H1 (cell line): Measurements from ENCODE around the gene CRNN. TPM values are rescaled to one million over a fixed set of nuclear protein-coding genes. Genes with fewer than 3 reads are reported as not detected.

Experiments
- CTCF ChIA-PET: fragments of 300-600 bp; sonication (Branson Sonifier 250); formaldehyde crosslinking; loops from one replicate; lab custom pipeline; 2021; ENCODE audit not compliant: partially characterized antibody; lab: Charles Lee
- POLR2A ChIA-PET: fragments of 300-600 bp; sonication (Branson Sonifier 250); formaldehyde crosslinking; loops from one replicate; lab custom pipeline; 2021; ENCODE audit warnings: inconsistent platforms; ENCODE audit not compliant: partially characterized antibody; lab: Charles Lee
- DNase-seq, 2 experiments: peaks; one replicate each; pipeline versions ENCODE4 v3.0.0 to v3.0.0-alpha.2; 2010 to 2022; ENCODE audit warnings: low spot score in 2 of 2, low read depth in 1 of 2, mixed read lengths in 1 of 2
- FAIRE-seq: peaks from 2 replicates; lab custom pipeline; 2011; peaks lifted over from hg19 to GRCh38; lab: Jason Lieb, UNC
- H2AFZ ChIP-seq: 2 replicates; pipeline ENCODE4 v1.8.1; 2012; ENCODE audit warnings: low read length, inconsistent platforms
- H2AK5ac ChIP-seq: 2 replicates; pipeline ENCODE4 v1.6.1; 2013; ENCODE audit warnings: low read depth, low read length
- H2BK120ac ChIP-seq: replicated peaks from 2 replicates; pipeline ENCODE3; 2013; ENCODE audit warnings: low read depth, low read length, inconsistent platforms
- H2BK12ac ChIP-seq: 2 replicates; pipeline ENCODE4 v1.6.1; 2013; ENCODE audit warnings: low read depth, low read length
- H2BK15ac ChIP-seq: 2 replicates; pipeline ENCODE4 v1.6.1; 2013; ENCODE audit warnings: low read length
- H2BK20ac ChIP-seq: 2 replicates; pipeline ENCODE4 v1.6.1; 2013; ENCODE audit warnings: low read length
- H2BK5ac ChIP-seq: 2 replicates; pipeline ENCODE4 v1.6.1; 2013; ENCODE audit warnings: low read depth, low read length
- H3K14ac ChIP-seq: 2 replicates; pipeline ENCODE4 v1.6.1; 2013; ENCODE audit warnings: inconsistent platforms; ENCODE audit not compliant: insufficient read length
- H3K18ac ChIP-seq: 2 replicates; pipeline ENCODE4 v1.6.1; 2013; ENCODE audit warnings: low read length; ENCODE audit errors: extremely low read depth
- H3K23ac ChIP-seq: 2 replicates; pipeline ENCODE4 v1.6.1; 2013; ENCODE audit warnings: inconsistent platforms; ENCODE audit not compliant: insufficient read length
- H3K23me2 ChIP-seq: 2 replicates; pipeline ENCODE4 v1.6.1; 2013; ENCODE audit warnings: low read depth, low read length
- H3K27ac ChIP-seq: 2 replicates; pipeline ENCODE4 v1.6.1; 2011; ENCODE audit warnings: low read depth, low read length, inconsistent platforms
- H3K27me3 ChIP-seq, 4 experiments: replicated peaks in 1 of 4; 1 replicate in 1 of 4; 2 replicates in 3 of 4; pipeline versions ENCODE4 v1.6.1 to v1.8.1; 2011 to 2013; ENCODE audit warnings: low read length in 3 of 4, mild to moderate bottlenecking in 3 of 4, inconsistent platforms in 2 of 4, mixed read lengths in 2 of 4, moderate library complexity in 1 of 4; ENCODE audit not compliant: control insufficient read depth in 3 of 4, insufficient read depth in 3 of 4; ENCODE audit errors: extremely low read depth in 1 of 4
- H3K36me3 ChIP-seq, 4 experiments: 2 replicates each; pipeline versions ENCODE4 v1.6.1 to v1.8.1; 2011 to 2013; ENCODE audit warnings: mild to moderate bottlenecking in 4 of 4, low read length in 3 of 4, moderate library complexity in 2 of 4, control low read depth in 1 of 4, inconsistent platforms in 1 of 4; ENCODE audit not compliant: insufficient read depth in 4 of 4, control insufficient read depth in 2 of 4
- H3K4ac ChIP-seq: replicated peaks from 2 replicates; pipeline ENCODE3; 2013; ENCODE audit warnings: low read length, low read depth, mixed read lengths, inconsistent platforms; ENCODE audit not compliant: insufficient read length
- H3K4me1 ChIP-seq, 4 experiments: replicated peaks in 1 of 4; 1 replicate in 1 of 4; 2 replicates in 3 of 4; pipeline versions ENCODE4 v1.6.1 to v1.8.1; 2011 to 2013; ENCODE audit warnings: low read length in 3 of 4, inconsistent platforms in 2 of 4, mixed read lengths in 1 of 4; ENCODE audit not compliant: insufficient read depth in 4 of 4, control insufficient read depth in 3 of 4
- H3K4me2 ChIP-seq, 2 experiments: 2 replicates each; pipeline versions ENCODE4 v1.6.1 to v1.8.1; 2011 to 2013; ENCODE audit warnings: low read depth in 2 of 2, low read length in 2 of 2, control low read depth in 1 of 2, inconsistent platforms in 1 of 2, mild to moderate bottlenecking in 1 of 2; ENCODE audit not compliant: insufficient read depth in 1 of 2
- H3K4me3 ChIP-seq, 4 experiments: fragments of 200-600, 300-600 bp in 1 of 4; sonication (generic), shearing (Covaris generic), sonication (Bioruptor Twin) in 1 of 4; 2 replicates each; pipeline versions ENCODE4 v1.5.1 to v1.8.1; 2011 to 2016; ENCODE audit warnings: low read length in 4 of 4, low read depth in 3 of 4, control low read depth in 2 of 4, inconsistent platforms in 2 of 4, mild to moderate bottlenecking in 2 of 4, mixed read lengths in 1 of 4, moderate library complexity in 1 of 4; ENCODE audit not compliant: insufficient read depth in 2 of 4; ENCODE audit errors: extremely low read depth in 1 of 4
- H3K56ac ChIP-seq: replicated peaks from 2 replicates; pipeline ENCODE3; 2013; ENCODE audit warnings: low read depth, mild to moderate bottlenecking, mixed read lengths, low read length, inconsistent platforms; ENCODE audit not compliant: insufficient read length
- H3K79me1 ChIP-seq: 2 replicates; pipeline ENCODE4 v1.6.1; 2013; ENCODE audit warnings: low read depth, low read length, control low read depth
- H3K79me2 ChIP-seq, 2 experiments: 2 replicates each; pipeline versions ENCODE4 v1.6.1 to v1.8.1; 2012 to 2013; ENCODE audit warnings: low read length in 2 of 2, mild to moderate bottlenecking in 2 of 2, inconsistent platforms in 1 of 2; ENCODE audit not compliant: insufficient read depth in 2 of 2, control insufficient read depth in 1 of 2
- H3K9ac ChIP-seq, 4 experiments: replicated peaks in 1 of 4; 1 replicate in 1 of 4; 2 replicates in 3 of 4; pipeline versions ENCODE4 v1.6.1 to v1.8.1; 2011 to 2013; ENCODE audit warnings: low read depth in 3 of 4, low read length in 3 of 4, control low read depth in 2 of 4, mild to moderate bottlenecking in 2 of 4, moderate library complexity in 2 of 4, inconsistent platforms in 1 of 4; ENCODE audit errors: extremely low read depth in 1 of 4
- H3K9me3 ChIP-seq, 2 experiments: 2 replicates each; pipeline versions ENCODE4 v1.6.1 to v1.8.1; 2012 to 2013; ENCODE audit warnings: mild to moderate bottlenecking in 2 of 2, moderate library complexity in 2 of 2, control low read depth in 1 of 2, inconsistent platforms in 1 of 2, low read depth in 1 of 2, low read length in 1 of 2, mixed read lengths in 1 of 2; ENCODE audit not compliant: insufficient read depth in 2 of 2
- H4K20me1 ChIP-seq, 2 experiments: replicated peaks in 1 of 2; 2 replicates each; pipeline versions ENCODE3 to v1.8.1; 2011 to 2013; ENCODE audit warnings: inconsistent platforms in 2 of 2, low read length in 2 of 2, mild to moderate bottlenecking in 1 of 2; ENCODE audit not compliant: insufficient read depth in 2 of 2, control insufficient read depth in 1 of 2
- H4K5ac ChIP-seq: 2 replicates; pipeline ENCODE4 v1.6.1; 2013; ENCODE audit warnings: low read length, low read depth, mixed read lengths, inconsistent platforms; ENCODE audit not compliant: insufficient read length
- H4K8ac ChIP-seq: 2 replicates; pipeline ENCODE4 v1.8.0; 2013; ENCODE audit warnings: mild to moderate bottlenecking, moderate library complexity, low read length, inconsistent platforms; ENCODE audit not compliant: insufficient read depth; ENCODE audit errors: extremely low read depth
- H4K91ac ChIP-seq: replicated peaks from 2 replicates; pipeline ENCODE3; 2013; ENCODE audit warnings: low read length, mixed read lengths, inconsistent platforms; ENCODE audit not compliant: insufficient read length
- EGR1 ChIP-seq: IDR thresholded peaks from 2 replicates; pipeline ENCODE4 v1.6.1; 2011; ENCODE audit warnings: low read depth, low read length, borderline replicate concordance
- GTF2F1 ChIP-seq: IDR thresholded peaks from 2 replicates; pipeline ENCODE4 v1.6.1; 2012; ENCODE audit warnings: low read depth, low read length, improper control_type of control experiment, borderline replicate concordance
- KDM4A ChIP-seq: IDR thresholded peaks from one replicate; pipeline ENCODE4 v1.7.1; 2012; ENCODE audit warnings: low read depth, mild to moderate bottlenecking, moderate library complexity, low read length, inconsistent platforms; ENCODE audit not compliant: severe bottlenecking
- NRF1 ChIP-seq: IDR thresholded peaks from 2 replicates; pipeline ENCODE4 v1.6.1; 2011; ENCODE audit warnings: mild to moderate bottlenecking, low read depth, low read length, improper control_type of control experiment
- POLR2A ChIP-seq, 2 experiments: IDR thresholded peaks; 1 replicate in 1 of 2; 2 replicates in 1 of 2; pipeline ENCODE4 v1.6.1; 2011; ENCODE audit warnings: low read depth in 2 of 2, low read length in 2 of 2, mild to moderate bottlenecking in 2 of 2; ENCODE audit errors: control extremely low read depth in 1 of 2
- SIN3A ChIP-seq, 2 experiments: IDR thresholded peaks in 1 of 2; conservative IDR thresholded peaks in 1 of 2; 2 replicates each; pipeline ENCODE4 v1.6.1; 2011 to 2012; ENCODE audit warnings: low read length in 2 of 2, improper control_type of control experiment in 1 of 2, low read depth in 1 of 2, mild to moderate bottlenecking in 1 of 2
- SRF ChIP-seq: IDR thresholded peaks from 2 replicates; pipeline ENCODE4 v1.6.1; 2011; ENCODE audit warnings: mild to moderate bottlenecking, low read depth, low read length, moderate library complexity
- TAF1 ChIP-seq: IDR thresholded peaks from 2 replicates; pipeline ENCODE4 v1.6.1; 2011; ENCODE audit warnings: mild to moderate bottlenecking, low read depth, low read length
- WGBS, 2 experiments: shearing (Covaris generic) in 1 of 2; methylation state at CpG; one replicate each; pipeline versions ENCODE4 v1.1.6 to v1.1.7; 2013 to 2015; ENCODE audit warnings: low lambda C conversion rate in 2 of 2, mixed read lengths in 2 of 2, inconsistent platforms in 1 of 2, low coverage in 1 of 2, missing lambda C conversion rate in 1 of 2; ENCODE audit not compliant: insufficient replicate concordance in 2 of 2, insufficient coverage in 1 of 2, insufficient read length in 1 of 2; ENCODE audit errors: extremely low coverage in 1 of 2, missing lambda C conversion rate in 1 of 2; 5-methylcytosine and 5-hydroxymethylcytosine counted together
- long read RNA-seq, 2 experiments: library from RNA in 1 of 2; library from capped mRNA in 1 of 2; stranded (forward); transcript quantifications; one replicate each; pipeline ENCODE4 v2.0.0, GENCODE V29; 2021; ENCODE audit warnings: inconsistent platforms in 1 of 2
- polyA minus RNA-seq, 3 experiments: library from RNA; depleted of rRNA, polyadenylated mRNA; stranded (reverse); fragments of >200 nt; gene quantifications; 1 replicate in 2 of 3; 2 replicates in 1 of 3; pipeline ENCODE4 v1.2.3, GENCODE V29; 2011
- polyA plus RNA-seq, 7 experiments: library from polyadenylated mRNA; depleted of rRNA in 3 of 7; stranded (reverse) in 5 of 7; unstranded in 2 of 7; fragments of >200 nt in 5 of 7; fragments of 200-250 nt in 2 of 7; gene quantifications; 1 replicate in 5 of 7; 2 replicates in 1 of 7; 4 replicates in 1 of 7; pipeline versions ENCODE4 v1.2.1 to v1.2.3, GENCODE V29; 2011 to 2013; ENCODE audit warnings: missing spikeins in 2 of 7, mixed read lengths in 2 of 7
- total RNA-seq: library from RNA; stranded (reverse); fragmentation: NEBNext Ultra II Directional; extraction: Animal tissue kit (Norgen Biotek cat#: 25700); gene quantifications from 2 replicates; pipeline ENCODE4 v1.2.1, GENCODE V29; 2021

Gene CRNN
- total RNA-seq (not detected in 2 replicates), polyA plus RNA-seq (2011; rRNA removed) (not detected in 2 replicates), polyA minus RNA-seq (2011; rRNA and poly(A)+ RNA removed) (not detected in 2 replicates)
- polyA plus RNA-seq (2011; cell fraction: cytosol; rRNA removed), result not detected
- not detected for polyA plus RNA-seq (2011; cell fraction: nucleus; rRNA removed)
- not detected in 4 replicates for polyA plus RNA-seq (2012, experiment 1 of 2)
- polyA plus RNA-seq (2012, experiment 2 of 2), result not detected
- polyA plus RNA-seq (2013, experiment 1 of 2), result not detected
- not detected for polyA plus RNA-seq (2013, experiment 2 of 2)
- polyA minus RNA-seq (2011; cell fraction: cytosol; rRNA and poly(A)+ RNA removed), result not detected
- not detected for polyA minus RNA-seq (2011; cell fraction: nucleus; rRNA and poly(A)+ RNA removed)
- long read RNA-seq, experiment 1, result 0 reads
- long read RNA-seq, experiment 2, result 0 reads

- H3K36me3 ChIP-seq, result no peaks in the 10 kb centered on the region
- H2BK5ac ChIP-seq, result no peak within 1 kb of the TSS
- no peak within 1 kb of the TSS for H2BK120ac ChIP-seq
- no peak within 1 kb of the TSS for H3K23ac ChIP-seq
- TF ChIP-seq KDM4A (no peak), SRF (no peak), TAF1 (no peak), SIN3A (conservative IDR thresholded peaks at IDR 0.05 in 1 of 2, IDR thresholded peaks at IDR 0.05 in 1 of 2; ENCODE audit: low read depth in 1 of 2, low read length in 2 of 2) (no peak), NRF1 (no peak), POLR2A (IDR thresholded peaks at IDR 0.05; ENCODE audit: control extremely low read depth in 1 of 2, low read depth in 2 of 2, low read length in 2 of 2) (no peak), GTF2F1 (no peak), EGR1 (no peak)
- H3K27ac ChIP-seq, result no peak within 1 kb of the TSS
- H4K91ac ChIP-seq, result no peak within 1 kb of the TSS
- 68% methylated on average over 3 of the region's 3 CpGs; no CpG with 5 or more reads in 1 of the 2 experiments for WGBS, 2 experiments
- FAIRE-seq (no peak), DNase-seq (no peak)
- no peak within 1 kb of the TSS for H4K5ac ChIP-seq
- no peak within 1 kb of the TSS for H3K4me3 ChIP-seq
- no peak within 1 kb of the TSS for H2AK5ac ChIP-seq
- no peak within 1 kb of the TSS for H2BK15ac ChIP-seq
- no peaks in the 10 kb centered on the region for H3K4me1 ChIP-seq
- no peak within 1 kb of the TSS for H3K18ac ChIP-seq
- H4K8ac ChIP-seq, result no peak within 1 kb of the TSS
- CTCF ChIA-PET, result no interaction called here
- H2BK12ac ChIP-seq, result no peak within 1 kb of the TSS
- no peak within 1 kb of the TSS for H3K14ac ChIP-seq
- no peaks in the 10 kb centered on the region for H3K79me2 ChIP-seq
- POLR2A ChIA-PET, result no interaction called here
- no peak within 1 kb of the TSS for H2BK20ac ChIP-seq
- H3K56ac ChIP-seq, result no peak within 1 kb of the TSS
- H3K27me3 ChIP-seq, result no peaks in the 10 kb centered on the region
- H3K4ac ChIP-seq, result no peak within 1 kb of the TSS
- no peak within 1 kb of the TSS for H2AFZ ChIP-seq
- H4K20me1 ChIP-seq, result no peaks in the 10 kb centered on the region
- peaks cover 80 to 91% of the 10 kb centered on the region in 2 experiments for H3K9me3 ChIP-seq
- H3K23me2 ChIP-seq, result no peaks in the 10 kb centered on the region
- H3K79me1 ChIP-seq, result no peaks in the 10 kb centered on the region; the same call in 1 of the 2 replicates
- H3K9ac ChIP-seq, result no peak within 1 kb of the TSS
- H3K4me2 ChIP-seq, result no peak within 1 kb of the TSS
Observed at GRCh38 chr1:152413909-152414308, at the start of gene CRNN. CRNN (minus strand) TSS chr1:152414263; CDS start chr1:152412233, 2,030 bp downstream.
